Stimulated activated CD8-positive, alpha-beta memory T cell treated with anti-CD3 and anti-CD28 coated beads, Interleukin-4, amount 100 ng/mL, for 1 hour (primary cell): ENCODE measurements around the gene PTPA.

Experiments
- DNase-seq, 2 donors: peaks; one replicate each; pipeline ENCODE4 v3.0.0-alpha.2; 2020; ENCODE audit warnings: low read depth in 2 of 2, low spot score in 1 of 2

The PTPA gene

DNA sequence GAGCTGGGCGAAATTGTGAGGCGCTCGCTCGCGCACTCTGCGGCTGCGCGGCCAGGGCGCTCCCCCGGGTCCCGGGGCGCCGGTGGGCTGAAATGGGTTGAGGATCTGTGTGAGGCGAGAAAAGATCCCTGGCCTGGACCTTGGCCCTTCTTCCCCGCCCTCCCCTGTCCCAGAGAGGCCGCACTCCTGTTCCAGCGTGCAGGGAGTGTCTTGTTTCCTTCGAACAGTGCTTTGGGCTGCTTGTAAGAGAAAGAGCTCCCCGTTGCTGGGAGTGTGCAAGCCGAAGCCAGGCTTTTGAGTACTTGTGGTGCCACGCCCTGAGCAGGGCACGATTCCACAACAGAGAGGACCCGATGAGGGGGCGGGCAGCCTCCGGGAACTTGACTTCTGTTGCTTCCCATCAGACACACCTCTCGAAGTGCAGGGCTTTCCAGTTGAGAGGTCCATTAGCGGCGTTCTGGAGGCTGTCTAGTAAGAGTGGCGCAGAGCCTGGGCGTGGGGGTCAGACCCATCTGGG lies 29.8 kb upstream of the PTPA start:
- no peak for DNase-seq

DNA sequence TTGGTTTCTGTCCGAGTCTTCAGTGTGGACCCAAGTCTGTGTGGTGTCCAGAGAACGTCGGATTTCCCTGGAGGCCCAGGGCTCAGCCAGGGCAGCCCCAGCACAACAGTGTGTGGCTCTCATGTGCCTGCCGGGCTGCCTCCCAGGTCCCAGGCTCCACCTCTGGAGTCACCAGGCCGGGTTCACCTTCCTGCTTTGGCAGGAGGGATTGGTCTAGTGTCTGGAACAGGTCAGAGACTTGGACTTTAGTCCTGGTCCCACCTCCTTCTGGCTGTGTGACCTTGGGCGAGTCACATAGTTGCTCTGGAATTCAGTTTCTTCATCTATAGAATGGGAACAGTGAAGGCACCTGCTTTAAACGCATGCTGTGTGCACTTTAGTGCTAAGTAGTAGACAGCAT lies 27.1 kb upstream of the PTPA start:
- DNase-seq: no peak

DNA sequence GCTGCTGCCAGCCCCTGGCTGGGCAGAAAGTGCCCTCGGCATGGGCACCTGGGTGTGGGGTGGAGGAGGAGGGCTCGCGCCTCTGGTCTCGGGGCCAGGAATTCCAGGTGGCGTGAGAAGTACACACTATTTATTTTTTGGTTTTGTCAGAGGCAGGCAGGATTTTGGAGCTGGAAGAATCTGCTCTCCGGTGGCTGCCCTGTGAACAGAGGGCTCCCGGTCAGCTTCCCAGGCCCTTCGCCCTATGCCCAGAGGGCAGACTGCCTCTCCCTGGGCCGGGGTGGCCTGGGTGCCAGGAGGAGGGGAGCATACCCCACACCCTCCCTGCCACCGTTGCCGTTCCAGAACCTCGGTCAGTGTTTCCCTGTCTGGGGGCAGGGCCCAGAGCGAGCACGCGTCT lies 22.0 kb upstream of the PTPA start:
- no peak for DNase-seq

DNA sequence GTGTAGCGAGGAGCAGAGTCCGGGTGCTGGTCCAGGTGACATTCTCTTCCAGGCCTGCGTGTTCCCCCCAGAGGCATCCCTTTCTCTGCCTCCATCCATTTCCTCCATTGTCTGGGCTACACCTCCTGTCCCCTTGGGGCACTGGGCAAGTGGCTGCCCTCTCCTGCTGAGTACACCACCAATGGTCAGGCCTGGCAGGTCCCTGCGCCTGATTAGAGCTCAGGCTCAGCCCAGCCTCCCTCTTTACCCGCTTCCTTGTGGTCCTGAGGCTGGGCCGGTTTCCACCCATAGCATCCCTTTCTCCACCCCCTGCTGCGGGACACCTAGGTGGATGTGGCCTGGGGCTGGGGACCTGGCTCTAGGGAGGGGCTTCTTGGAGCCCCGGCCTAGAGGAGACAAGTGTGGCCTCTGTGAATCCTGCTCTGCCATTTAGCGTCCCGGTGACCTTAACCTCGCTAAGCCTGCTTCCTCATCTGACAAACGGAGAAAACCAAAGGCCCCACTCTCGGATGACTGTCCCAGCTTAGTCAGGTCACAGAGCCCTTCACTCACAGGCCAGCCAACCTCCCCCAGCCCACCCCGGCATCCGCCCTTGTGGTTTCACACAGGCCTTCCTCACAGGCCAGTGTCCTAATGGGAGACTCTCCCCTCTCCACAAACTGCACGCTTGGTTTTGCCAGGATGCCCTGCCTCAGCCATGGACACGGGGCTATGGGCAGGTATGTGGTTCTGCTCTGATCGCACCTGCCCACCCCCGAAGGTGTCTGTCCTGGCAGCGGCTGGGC lies 17.4 kb upstream of the PTPA start:
- no peak for DNase-seq

DNA sequence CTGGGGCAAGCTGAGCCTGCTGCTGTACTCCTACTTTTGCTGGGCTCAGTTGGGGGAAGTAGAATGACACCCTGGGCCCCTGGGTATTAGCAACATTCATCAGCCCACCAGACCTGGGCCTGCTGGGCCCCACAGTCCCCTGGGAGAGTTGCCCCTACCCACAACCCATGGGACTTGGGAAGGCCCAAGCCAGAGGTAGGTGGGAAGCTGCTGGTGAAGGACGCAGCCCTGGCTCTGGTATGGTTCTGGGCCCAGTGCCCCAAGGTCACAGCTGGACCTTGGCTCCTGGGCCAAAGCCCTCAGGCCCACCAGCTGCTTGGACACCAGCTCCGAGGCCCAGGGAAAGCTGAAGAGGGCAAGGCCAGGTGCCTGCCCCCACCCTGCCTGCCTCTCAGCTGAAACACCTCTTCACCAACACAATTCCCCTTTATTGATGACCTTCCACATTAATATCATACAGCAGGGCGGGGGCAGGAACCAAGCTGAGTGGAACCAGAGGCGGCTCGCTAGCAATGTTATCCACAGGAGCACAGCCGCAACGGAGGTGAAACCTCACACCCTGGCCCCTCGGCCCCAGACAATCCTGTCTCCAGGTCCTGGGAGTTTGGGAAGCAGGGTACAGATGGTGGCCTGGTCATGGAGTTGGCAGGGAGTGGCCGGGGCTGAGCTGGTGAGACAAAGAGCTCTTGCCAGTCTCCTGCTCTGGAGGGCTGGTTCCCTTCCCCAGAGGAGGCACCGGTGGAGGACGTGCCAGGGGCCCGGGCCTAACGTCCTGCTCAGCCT lies 16.6 kb upstream of the PTPA start:
- no peak for DNase-seq

GRCh38 chr9:129095170-129095667 lies 16.0 kb upstream of the PTPA start:
- DNase-seq: no peak

- no peak for DNase-seq
Measured at GRCh38 chr9:129095908-129096307, 15.3 kb upstream of the PTPA start.

- no peak for DNase-seq
Measured at GRCh38 chr9:129097671-129098306, 13.4 kb upstream of the PTPA start.

DNA sequence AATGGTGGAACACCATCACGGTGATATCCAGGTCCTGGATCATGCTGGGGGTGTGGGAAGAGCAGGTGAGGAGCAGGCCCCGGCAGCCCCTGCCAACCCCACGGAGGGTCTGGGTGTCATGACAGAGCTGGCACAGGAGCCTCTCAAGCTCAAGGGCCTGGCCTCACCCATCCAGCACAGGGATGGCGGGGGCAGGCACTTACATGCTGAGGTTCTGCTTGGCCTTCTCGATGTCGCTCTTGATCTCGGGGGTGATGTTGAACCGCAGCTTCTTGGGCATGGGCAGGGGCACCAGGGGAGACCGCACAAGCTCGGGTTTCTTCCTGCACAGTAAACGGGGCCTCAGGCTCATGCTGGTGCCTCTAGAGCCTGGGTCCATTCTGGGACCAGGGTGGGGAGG lies 12.9 kb upstream of the PTPA start:
- DNase-seq: no peak

DNA sequence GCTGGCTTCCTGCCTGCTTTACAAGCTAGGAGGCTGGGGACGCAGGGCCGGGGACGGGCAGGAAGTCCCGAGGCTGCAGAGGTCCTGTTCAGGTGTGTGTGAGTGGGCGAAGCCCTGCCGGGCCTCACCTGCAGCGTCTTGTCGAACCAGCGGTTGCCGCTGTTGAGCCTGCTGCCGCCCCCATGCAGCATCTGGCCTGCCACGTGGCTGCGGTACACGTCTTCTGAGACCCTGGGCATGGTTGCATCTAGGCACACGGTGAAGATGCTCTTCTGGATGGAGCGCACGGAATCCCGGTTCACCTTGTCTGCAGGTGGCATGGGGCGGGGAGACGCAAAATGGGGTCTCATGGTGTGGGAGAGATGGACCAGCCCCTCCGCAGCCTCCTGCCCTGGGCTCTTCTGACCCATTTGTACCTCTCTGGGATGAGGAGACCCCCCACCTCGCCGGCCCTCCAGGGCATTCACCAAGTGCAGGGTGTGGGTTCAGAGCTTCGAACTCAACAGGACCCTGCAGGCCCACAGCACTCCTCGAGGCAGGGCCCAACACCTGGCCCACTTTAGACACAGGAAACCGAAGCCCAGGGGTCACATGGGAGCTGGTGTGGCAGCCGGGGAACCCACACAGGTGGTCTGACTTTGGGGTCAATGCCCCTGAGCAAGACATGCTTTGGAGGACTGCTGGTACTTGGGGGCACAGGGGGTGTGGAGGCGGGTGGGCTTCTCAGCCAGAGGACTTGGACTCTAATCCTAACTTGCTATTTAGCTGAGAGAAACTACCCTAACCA lies 10.6 kb upstream of the PTPA start:
- no peak for DNase-seq

- no peak for DNase-seq
Measured at GRCh38 chr9:129101279-129101678, 9.9 kb upstream of the PTPA start.

DNA sequence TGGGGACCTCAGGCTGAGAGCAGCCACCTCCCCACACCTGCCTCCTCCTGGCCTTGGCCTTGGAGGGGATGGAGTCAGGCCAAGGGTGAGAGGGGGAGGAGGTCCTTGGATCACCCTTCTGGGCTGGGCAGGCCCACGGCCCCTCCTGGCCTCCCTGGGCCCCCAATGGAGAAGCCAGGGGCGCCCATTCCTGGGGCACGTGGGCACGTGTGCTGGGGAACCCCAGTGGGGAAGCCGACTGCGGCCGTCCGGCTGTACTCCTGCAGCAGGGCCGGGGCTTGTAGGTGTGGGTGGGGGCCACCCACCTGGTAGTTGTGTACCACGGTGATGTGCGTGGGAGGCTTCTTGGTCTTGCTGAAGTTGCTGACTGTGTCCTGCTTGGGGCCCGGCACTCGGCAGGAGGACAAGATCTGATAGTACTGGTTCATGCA lies 9.1 kb upstream of the PTPA start:
- DNase-seq: no peak

GRCh38 chr9:129102791-129103594 lies 8.2 kb upstream of the PTPA start:
- DNase-seq: no peak

GRCh38 chr9:129103595-129103965 lies 7.6 kb upstream of the PTPA start:
- no peak for DNase-seq

- no peak for DNase-seq
Measured at GRCh38 chr9:129104051-129104450, 7.2 kb upstream of the PTPA start.

DNA sequence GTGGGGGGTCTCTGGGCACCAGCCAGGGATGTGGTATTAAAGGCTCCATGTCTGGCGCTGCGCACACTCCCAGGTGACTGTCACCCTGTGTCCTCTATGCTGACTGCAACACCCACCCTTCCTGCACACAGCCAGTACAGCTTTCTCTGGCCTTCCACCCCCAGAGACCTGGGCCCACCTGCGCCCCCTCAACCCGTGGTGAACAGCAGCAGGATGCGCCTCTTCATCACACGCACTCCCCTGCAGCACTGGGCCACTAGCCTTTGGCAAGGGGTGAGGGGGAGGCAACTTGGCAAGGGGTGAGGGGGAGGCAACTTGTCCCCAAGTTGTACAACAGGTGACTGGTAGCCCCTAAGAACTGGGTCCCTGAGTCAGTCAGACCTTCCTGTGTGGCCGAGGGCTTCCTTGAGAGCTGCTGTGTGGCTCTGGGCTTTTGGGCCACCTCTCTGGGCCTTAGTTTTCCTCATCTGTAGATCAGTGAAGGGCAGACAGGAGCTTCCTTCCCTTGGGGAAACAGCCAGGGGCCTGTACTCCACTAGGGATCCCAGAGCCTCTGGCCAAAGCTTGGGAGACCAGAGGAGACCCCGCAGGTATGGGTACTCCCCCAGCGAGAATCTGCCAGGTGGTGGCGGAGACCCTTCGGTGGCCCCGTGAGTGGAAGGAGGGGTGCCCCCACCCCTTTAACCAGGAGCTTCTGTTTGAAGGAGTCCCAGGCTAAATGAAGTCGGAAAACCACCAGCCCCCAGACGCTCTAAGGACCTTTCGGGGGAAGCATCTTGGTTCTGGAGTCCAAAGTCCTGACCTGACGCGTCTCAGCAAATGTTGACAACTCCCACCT lies 5.1 kb upstream of the PTPA start:
- DNase-seq: no peak

- no peak for DNase-seq
Measured at GRCh38 chr9:129107651-129108050, 3.6 kb upstream of the PTPA start.

DNA sequence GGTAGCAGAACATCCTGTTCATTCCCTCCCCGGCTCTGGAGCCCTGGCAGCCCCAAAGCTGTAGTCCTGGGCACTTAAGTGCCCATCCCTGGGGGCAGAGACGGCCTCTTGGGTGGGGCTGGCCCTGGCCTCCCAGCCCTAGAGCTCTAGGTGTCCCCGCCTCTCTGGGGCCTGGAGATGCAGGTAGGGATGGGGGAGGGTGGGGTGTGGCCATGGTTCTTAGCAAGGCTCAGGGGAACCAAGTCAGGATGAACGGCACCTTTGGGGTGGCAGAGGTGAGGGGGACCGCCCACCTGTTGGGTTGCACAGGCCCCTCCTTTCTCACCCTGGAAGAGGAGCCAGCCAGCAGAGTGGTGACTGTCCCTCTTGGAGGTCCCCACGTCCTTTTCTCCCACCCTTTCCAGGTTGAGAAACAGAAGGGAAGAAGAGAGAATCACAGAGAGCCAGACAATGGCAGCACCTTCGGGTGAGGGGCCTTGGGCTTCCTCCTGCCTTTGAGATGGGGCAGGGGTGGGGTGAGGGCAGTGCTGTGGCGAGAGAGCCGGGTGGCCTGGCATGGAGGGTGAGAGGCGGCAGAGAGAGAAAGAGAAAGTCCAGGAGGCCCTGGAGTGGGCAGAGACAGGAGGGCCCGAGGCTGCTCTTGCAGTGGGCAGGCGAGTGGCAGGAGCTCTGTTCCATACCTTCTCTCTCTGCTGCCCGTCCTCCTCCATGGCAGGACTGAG lies 3.0 kb upstream of the PTPA start:
- DNase-seq: no peak
